Glutamatergic neuron (in vitro differentiated cells): ENCODE results near the gene USP20. TPM values are rescaled to one million over a fixed set of nuclear protein-coding genes. Genes with fewer than 3 reads are reported as not detected.

Experiments
- DNase-seq: peaks from one replicate; pipeline ENCODE4 v3.0.0; 2022
- H3K27ac Mint-ChIP-seq: one replicate; pipeline ENCODE4 v1.8.0; 2020; ENCODE audit warnings: mild to moderate bottlenecking, mixed read lengths, inconsistent platforms; ENCODE audit not compliant: unreplicated experiment
- H3K27me3 Mint-ChIP-seq: one replicate; pipeline ENCODE4 v1.8.0; 2020; ENCODE audit warnings: mild to moderate bottlenecking, moderate library complexity, mixed read lengths, inconsistent platforms; ENCODE audit not compliant: unreplicated experiment
- H3K36me3 Mint-ChIP-seq: one replicate; pipeline ENCODE4 v1.8.0; 2020; ENCODE audit warnings: mild to moderate bottlenecking, mixed read lengths, inconsistent platforms; ENCODE audit not compliant: unreplicated experiment
- H3K4me1 Mint-ChIP-seq: one replicate; pipeline ENCODE4 v1.8.0; 2020; ENCODE audit warnings: mild to moderate bottlenecking, low read depth, mixed read lengths, inconsistent platforms; ENCODE audit not compliant: unreplicated experiment
- H3K4me3 Mint-ChIP-seq: one replicate; pipeline ENCODE4 v1.8.0; 2020; ENCODE audit warnings: mild to moderate bottlenecking, mixed read lengths, inconsistent platforms; ENCODE audit not compliant: unreplicated experiment
- H3K9me3 Mint-ChIP-seq: one replicate; pipeline ENCODE4 v1.8.0; 2020; ENCODE audit warnings: mild to moderate bottlenecking, moderate library complexity, mixed read lengths, inconsistent platforms; ENCODE audit not compliant: unreplicated experiment
- total RNA-seq: library from RNA; stranded (reverse); fragmentation: NEBNext Ultra II Directional; extraction: Animal tissue kit (Norgen Biotek cat#: 25700); gene quantifications from one replicate; pipeline ENCODE4 v1.2.1, GENCODE V29; 2021; ENCODE audit not compliant: unreplicated experiment
- TF ChIP-seq, protein P1 (sequence below): fragments of 200-600 bp; sonication (generic); IDR thresholded peaks from one replicate; pipeline ENCODE4 v1.5.0; 2021; ENCODE audit not compliant: partially characterized antibody, unreplicated experiment

USP20 gene
- total RNA-seq, 1 donor from 2014 or later = 93.5 TPM

DNA sequence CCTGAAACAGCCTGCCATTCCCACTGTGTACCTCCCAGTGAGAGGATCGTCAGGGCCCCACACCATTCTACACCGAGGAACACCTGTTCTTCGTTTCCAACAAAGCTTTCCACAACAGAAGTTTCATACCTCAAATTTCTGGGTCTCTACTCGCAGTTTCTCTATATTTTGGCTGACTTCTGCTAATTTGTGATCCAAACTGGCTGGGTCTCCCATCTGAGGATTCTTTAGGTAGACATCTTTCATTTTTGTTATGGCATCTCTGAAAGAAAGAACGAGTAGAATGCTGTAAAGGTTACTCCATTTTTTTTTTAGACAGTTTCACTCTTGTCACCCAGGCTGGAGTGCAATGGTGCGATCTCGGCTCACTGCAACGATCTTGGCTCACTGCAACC is 67.5 kb downstream of the USP20 start:
- Mint-ChIP-seq H3K27me3 (peaks cover 2% of the 10 kb centered on the region), H3K4me1 (peaks cover 6% of the 10 kb centered on the region), H3K9me3 (peaks cover 3% of the 10 kb centered on the region), H3K4me3 (no peak overlapping the region), H3K27ac (no peak overlapping the region), H3K36me3 (no peaks in the 10 kb centered on the region)
- TF ChIP-seq, protein P1, sequence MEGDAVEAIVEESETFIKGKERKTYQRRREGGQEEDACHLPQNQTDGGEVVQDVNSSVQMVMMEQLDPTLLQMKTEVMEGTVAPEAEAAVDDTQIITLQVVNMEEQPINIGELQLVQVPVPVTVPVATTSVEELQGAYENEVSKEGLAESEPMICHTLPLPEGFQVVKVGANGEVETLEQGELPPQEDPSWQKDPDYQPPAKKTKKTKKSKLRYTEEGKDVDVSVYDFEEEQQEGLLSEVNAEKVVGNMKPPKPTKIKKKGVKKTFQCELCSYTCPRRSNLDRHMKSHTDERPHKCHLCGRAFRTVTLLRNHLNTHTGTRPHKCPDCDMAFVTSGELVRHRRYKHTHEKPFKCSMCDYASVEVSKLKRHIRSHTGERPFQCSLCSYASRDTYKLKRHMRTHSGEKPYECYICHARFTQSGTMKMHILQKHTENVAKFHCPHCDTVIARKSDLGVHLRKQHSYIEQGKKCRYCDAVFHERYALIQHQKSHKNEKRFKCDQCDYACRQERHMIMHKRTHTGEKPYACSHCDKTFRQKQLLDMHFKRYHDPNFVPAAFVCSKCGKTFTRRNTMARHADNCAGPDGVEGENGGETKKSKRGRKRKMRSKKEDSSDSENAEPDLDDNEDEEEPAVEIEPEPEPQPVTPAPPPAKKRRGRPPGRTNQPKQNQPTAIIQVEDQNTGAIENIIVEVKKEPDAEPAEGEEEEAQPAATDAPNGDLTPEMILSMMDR = no peak
- no peak for DNase-seq

DNA sequence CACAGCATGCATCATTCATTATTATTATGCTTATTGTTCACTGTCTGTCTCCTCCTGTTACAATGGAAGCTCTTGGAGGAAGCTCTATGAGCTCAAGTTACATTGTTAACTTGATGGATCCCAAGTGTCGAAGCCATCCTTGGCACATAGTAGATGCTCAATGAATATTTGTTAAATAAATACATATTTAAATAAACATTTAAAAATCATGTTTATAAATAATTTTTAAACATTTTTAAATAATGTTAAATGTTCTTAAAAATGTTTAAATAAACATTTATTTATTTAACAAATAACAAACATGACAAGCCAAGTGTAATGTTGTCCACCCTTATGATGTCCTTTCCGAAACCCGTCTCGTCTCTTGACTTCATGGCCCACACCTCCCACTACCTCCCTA is 69.5 kb downstream of the USP20 start:
- H3K36me3 Mint-ChIP-seq = no peaks in the 10 kb centered on the region
- H3K4me1 Mint-ChIP-seq = peaks cover 15% of the 10 kb centered on the region
- no peak overlapping the region for H3K4me3 Mint-ChIP-seq
- TF ChIP-seq, protein P1 = no peak
- H3K27ac Mint-ChIP-seq = no peak overlapping the region
- peaks cover 2% of the 10 kb centered on the region for H3K27me3 Mint-ChIP-seq
- no peak for DNase-seq
- peaks cover 3% of the 10 kb centered on the region for H3K9me3 Mint-ChIP-seq

DNA sequence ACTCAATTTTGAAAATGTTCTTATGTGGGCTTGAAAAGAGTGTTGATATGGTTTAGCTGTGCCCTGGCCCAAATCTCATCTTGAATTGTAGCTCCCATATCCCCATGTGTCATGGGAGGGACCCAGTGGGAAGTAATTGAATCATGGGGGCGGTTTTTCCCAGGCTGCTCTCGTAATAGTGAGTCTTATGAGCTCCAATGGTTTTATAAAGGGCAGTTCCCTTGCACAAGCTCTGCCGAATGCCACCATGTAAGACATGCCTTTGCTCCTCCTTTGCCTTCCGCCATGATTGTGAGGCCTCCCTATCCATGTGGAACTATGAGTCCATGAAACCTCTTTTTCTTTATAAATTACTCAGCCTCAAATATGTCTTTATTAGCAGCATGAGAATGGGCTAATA is 71.0 kb downstream of the USP20 start:
- Mint-ChIP-seq H3K9me3 (peaks cover 3% of the 10 kb centered on the region), H3K4me3 (no peak overlapping the region)

DNA sequence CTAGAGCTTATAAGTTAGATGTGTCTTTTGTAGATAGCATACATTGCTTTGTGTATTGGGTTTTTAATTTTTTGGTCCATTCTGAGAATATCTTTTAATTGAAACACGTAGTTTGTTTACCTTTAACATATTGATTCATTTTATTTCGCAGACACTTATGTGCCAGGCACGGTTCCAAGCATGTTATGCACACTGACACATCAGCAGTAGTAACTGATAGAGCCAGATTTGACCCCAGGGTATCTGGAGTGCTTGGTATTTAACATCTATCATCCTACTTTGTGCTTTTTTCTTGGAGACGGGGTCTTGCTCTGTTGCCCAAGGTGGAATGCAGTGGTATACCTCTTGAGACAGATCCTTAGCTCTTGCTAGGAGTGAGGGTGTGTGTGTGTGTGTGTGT is 71.9 kb downstream of the USP20 start:
- H3K36me3 Mint-ChIP-seq = no peaks in the 10 kb centered on the region
- DNase-seq = no peak
- H3K4me3 Mint-ChIP-seq = no peak overlapping the region
- H3K4me1 Mint-ChIP-seq = peaks cover 10% of the 10 kb centered on the region
- H3K27ac Mint-ChIP-seq = no peak overlapping the region
- TF ChIP-seq, protein P1 = no peak
- H3K27me3 Mint-ChIP-seq = peaks cover 2% of the 10 kb centered on the region
- H3K9me3 Mint-ChIP-seq = peaks cover 3% of the 10 kb centered on the region

More for the DNA sequence above, 71.0 kb downstream of the USP20 start:
- Mint-ChIP-seq H3K27me3 (peaks cover 2% of the 10 kb centered on the region), H3K36me3 (no peaks in the 10 kb centered on the region), H3K27ac (no peak overlapping the region), H3K4me1 (peaks cover 10% of the 10 kb centered on the region)
- TF ChIP-seq, protein P1 = no peak
- DNase-seq = no peak

DNA sequence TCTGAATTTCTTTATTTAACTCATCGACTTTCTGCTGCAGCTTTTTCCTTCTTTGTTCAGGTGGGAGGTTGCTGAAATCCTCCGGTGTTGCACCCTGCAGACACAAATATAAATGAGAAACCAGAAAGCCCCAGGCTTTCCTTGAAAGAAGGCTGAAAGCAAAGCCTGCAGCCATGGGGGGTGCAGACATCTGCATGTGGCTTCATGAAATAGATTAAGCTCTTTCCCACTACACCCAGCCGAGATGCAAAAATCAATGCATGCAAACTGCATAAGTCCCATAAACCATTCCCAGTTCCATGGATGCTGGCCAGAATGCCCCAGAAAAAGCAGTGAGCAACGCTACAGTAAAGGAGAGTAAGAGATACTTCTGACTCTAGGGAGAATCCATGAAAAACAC is 73.6 kb downstream of the USP20 start:
- Mint-ChIP-seq H3K27me3 (peaks cover 2% of the 10 kb centered on the region), H3K9me3 (peaks cover 3% of the 10 kb centered on the region), H3K4me3 (peak overlapping the region; percentile 28), H3K4me1 (peaks cover 10% of the 10 kb centered on the region), H3K36me3 (no peaks in the 10 kb centered on the region), H3K27ac (peak overlapping the region; percentile 33)
- TF ChIP-seq, protein P1 = no peak
- no peak for DNase-seq
